Measurements from ENCODE around the gene GFI1. TPM values are rescaled to one million over a fixed set of nuclear protein-coding genes. Genes with fewer than 3 reads are reported as not detected.

The GFI1 gene
- total and polyA plus RNA-seq, 9 donors = 0.12 to 0.92 (median 0.33) TPM; not detected in 1

DNA sequence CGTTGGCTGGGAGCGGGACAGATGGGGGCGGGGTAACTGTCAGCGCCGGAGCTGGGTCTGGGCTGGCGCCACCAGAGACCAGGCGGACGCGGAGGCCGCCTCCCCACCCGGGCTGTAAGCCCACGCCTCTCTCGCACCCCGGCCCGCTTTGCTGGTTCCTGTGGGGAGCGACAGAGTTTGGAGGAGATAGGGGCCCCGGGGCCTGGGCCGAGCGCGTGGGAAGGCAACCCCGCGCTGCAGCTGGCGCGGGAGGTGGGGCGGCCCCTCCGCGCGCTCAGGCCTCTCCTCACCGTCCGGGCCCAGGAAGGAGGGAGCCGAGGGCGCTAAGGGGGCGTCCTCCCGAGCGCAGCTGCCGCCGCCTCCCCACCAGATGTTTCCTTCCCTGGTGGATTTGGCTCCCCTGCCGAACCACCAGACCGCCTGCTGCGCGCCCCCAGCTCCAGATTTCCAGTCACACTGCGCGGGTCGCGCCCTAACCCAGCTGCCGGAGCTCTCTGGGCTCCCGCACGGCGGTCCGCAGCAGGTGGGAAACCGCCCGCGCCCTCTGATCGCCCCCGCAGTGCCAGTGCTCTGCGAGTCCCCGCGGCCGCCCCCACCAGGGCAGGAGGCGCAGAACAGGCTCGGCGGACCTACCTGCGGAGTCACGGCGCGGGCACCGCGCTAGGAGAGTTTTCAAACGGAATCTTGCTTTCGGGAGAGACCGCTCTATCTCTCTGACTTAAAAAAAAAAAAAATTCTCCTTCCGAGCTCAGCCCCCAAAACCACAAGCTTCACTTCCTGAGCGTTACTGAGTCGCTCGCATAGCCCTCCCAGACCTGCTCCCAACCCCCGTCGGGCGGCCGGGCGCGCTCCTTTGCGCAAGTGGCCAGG lies 1.1 kb downstream of the GFI1 start:
- Histone ChIP-seq H3K4me1 (ENCODE audit: insufficient read depth) (peaks cover 23% of the 10 kb centered on the region), H3K27me3 (no peaks in the 10 kb centered on the region), H3K9me3 (no peaks in the 10 kb centered on the region), H3K4me3 (peak overlapping the region; percentile 31), H3K36me3 (no peaks in the 10 kb centered on the region), H3K27ac (no peak overlapping the region)
- DNase-seq = peak in 1 of 5 donors; percentile 18
- TF ChIP-seq, protein P1, sequence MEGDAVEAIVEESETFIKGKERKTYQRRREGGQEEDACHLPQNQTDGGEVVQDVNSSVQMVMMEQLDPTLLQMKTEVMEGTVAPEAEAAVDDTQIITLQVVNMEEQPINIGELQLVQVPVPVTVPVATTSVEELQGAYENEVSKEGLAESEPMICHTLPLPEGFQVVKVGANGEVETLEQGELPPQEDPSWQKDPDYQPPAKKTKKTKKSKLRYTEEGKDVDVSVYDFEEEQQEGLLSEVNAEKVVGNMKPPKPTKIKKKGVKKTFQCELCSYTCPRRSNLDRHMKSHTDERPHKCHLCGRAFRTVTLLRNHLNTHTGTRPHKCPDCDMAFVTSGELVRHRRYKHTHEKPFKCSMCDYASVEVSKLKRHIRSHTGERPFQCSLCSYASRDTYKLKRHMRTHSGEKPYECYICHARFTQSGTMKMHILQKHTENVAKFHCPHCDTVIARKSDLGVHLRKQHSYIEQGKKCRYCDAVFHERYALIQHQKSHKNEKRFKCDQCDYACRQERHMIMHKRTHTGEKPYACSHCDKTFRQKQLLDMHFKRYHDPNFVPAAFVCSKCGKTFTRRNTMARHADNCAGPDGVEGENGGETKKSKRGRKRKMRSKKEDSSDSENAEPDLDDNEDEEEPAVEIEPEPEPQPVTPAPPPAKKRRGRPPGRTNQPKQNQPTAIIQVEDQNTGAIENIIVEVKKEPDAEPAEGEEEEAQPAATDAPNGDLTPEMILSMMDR (IDR thresholded peaks at IDR 0.05) = no peak
- TF ChIP-seq EP300 (IDR thresholded peaks at IDR 0.05) = no peak
- no peak for TF ChIP-seq POLR2A (IDR thresholded peaks at IDR 0.05)
- intact Hi-C loops (cut with DNase I) = no loop called here
- 1 to 2% (median 1%) methylated on average over 47 to 82 of the region's 82 CpGs for WGBS, 3 donors

DNA sequence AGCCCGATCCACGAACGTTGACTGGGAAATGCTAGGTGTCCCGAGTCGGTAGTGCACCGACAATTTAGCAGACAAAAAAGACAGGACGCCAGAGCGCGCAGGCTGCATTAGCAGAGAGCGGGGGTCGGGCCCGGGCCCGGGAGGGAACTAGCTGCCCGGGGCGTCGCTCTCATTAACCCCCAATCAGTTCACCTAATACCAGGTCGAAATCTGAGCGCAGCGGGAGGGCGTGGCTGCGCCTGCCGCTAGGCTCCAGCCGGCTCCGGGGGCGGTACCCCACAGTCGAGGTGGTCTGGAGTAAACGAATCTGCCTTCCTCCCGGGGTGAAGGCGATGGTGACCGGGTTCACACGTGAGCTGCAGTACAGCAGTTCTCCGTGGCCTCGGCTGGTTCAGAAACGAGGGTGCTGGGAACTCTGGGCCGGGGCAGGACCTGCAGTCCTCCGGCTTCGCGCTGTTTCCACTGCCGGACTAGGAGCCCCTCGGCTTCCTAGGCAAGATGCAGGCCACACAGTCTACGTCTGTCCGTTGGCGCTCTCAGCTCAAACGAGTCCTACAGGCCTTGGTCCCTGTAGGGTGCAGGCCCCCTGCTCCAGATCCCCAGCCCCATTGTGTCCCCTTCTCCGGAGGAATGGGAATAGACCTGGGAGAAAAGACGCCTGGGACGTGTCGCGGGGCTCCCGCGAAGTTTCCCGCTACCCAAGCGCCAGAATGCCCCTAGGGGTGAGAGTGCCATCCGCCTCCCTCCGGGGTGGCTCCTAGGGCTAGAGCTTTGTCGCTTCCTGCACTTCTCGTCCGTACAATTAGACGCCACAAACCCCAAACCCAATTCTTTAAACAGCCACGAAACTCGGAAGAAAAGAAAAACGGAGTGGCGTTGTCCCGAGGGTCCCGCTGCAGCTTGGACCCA lies 2.0 kb downstream of the GFI1 start:
- 2 to 4% (median 3%) methylated on average over 61 to 65 of the region's 65 CpGs for WGBS, 3 donors
- H3K4me3 ChIP-seq = peak overlapping the region; percentile 21
- no peaks in the 10 kb centered on the region for H3K36me3 ChIP-seq
- intact Hi-C loops (cut with DNase I) = no loop called here
- H3K9me3 ChIP-seq = no peaks in the 10 kb centered on the region
- no peak for TF ChIP-seq POLR2A (IDR thresholded peaks at IDR 0.05)
- no peak for TF ChIP-seq EP300 (IDR thresholded peaks at IDR 0.05)
- TF ChIP-seq, protein P1 (IDR thresholded peaks at IDR 0.05) = no peak
- H3K27ac ChIP-seq = no peak overlapping the region
- H3K27me3 ChIP-seq = no peaks in the 10 kb centered on the region
- peak in 1 of 5 donors; percentile 21 for DNase-seq
- H3K4me1 ChIP-seq (ENCODE audit: insufficient read depth) = peaks cover 24% of the 10 kb centered on the region

DNA sequence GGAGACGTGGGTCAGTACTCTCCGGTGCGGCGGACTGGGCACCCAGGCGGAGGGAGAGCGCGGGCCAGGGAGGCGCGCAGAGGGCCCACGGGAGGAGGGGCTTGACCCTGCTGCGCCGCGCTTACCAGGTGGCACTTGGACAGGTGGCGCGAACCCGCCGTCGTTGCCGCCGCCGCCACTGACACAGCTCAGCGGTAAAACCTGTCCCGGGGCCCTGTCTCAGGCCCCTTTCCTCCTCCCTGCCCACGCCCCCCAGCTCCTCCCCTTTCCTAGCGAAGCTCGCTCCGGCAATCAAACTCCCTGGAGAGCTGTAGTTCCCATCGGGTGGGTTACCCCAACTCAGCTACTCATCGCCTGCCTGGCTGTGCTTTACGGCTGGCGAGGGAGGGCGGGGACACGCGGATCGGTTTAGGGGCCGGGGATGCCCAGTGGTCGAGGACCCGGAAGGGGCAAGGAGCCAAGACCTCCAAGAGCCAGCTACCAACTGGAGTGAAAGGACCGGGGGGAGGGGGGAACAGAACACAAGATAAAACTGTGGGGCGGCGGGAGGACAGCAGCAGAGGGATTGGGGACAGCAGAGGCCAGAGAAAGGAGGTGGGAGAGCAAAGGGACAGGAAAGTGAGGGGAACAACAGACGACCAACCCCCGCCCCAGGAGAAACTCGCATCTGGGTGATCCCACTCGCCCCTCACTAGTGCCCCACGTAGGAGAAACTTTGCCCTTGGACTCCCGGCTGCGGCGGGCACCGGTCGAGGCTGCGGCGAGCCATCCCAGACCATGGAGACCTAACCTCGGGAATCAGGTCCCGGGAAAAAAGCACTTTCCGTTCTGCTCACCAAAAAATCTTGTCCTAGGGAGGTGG lies 2.9 kb downstream of the GFI1 start:
- Histone ChIP-seq H3K4me1 (ENCODE audit: insufficient read depth) (peaks cover 24% of the 10 kb centered on the region), H3K27ac (no peak overlapping the region)

More for the DNA sequence above, 2.9 kb downstream of the GFI1 start:
- WGBS, 3 donors = 3 to 5% (median 4%) methylated on average over 56 of the region's 56 CpGs
- TF ChIP-seq, protein P1 (IDR thresholded peaks at IDR 0.05) = no peak
- TF ChIP-seq POLR2A (IDR thresholded peaks at IDR 0.05) (no peak), EP300 (IDR thresholded peaks at IDR 0.05) (no peak)
- DNase-seq = peak in 1 of 5 donors; percentile 14
- Histone ChIP-seq H3K27me3 (no peaks in the 10 kb centered on the region), H3K4me3 (peak overlapping the region; percentile 20), H3K36me3 (no peaks in the 10 kb centered on the region), H3K9me3 (no peaks in the 10 kb centered on the region)
- intact Hi-C loops (cut with DNase I) = no loop called here

Measured in ovary (tissue), 9 donors.